ENCODE results near the gene ARGLU1.
A peak's percentile ranks its signal among the peaks of the same experiment; 100 is the strongest.

ARGLU1 gene

GRCh38 chr13:106498158-106498557 lies 69.8 kb downstream of the ARGLU1 start:
- no peak for DNase-seq

- no peak for DNase-seq
These were observed 70.9 kb downstream of the ARGLU1 start for GRCh38 chr13:106497079-106497478.

GRCh38 chr13:106496072-106496997 lies 71.6 kb downstream of the ARGLU1 start:
- no peak for DNase-seq

GRCh38 chr13:106494936-106495335 lies 73.0 kb downstream of the ARGLU1 start:
- DNase-seq: no peak

GRCh38 chr13:106494506-106494905 lies 73.4 kb downstream of the ARGLU1 start:
- DNase-seq: no peak

- peak; percentile 5 for DNase-seq
These were observed 74.3 kb downstream of the ARGLU1 start for GRCh38 chr13:106493533-106494220.

- no peak for DNase-seq
These were observed 75.1 kb downstream of the ARGLU1 start for GRCh38 chr13:106492588-106493475.

- no peak for DNase-seq
These were observed 75.9 kb downstream of the ARGLU1 start for GRCh38 chr13:106491928-106492587.
